Naive thymus-derived CD4-positive, alpha-beta T cell (primary cell): Measurements from ENCODE around the gene DPF1. TPM values are rescaled to one million over a fixed set of nuclear protein-coding genes. Genes with fewer than 3 reads are reported as not detected.

Experiments used
- polyA plus RNA-seq, 2 donors: library from polyadenylated mRNA; unstranded; fragments of 300-500 nt; fragmentation: Illumina TruSeq; gene quantifications; one replicate each; pipeline ENCODE4 v1.2.3, GENCODE V29; 2021
- total RNA-seq, 6 experiments: library from RNA in 5 of 6; stranded (reverse) in 5 of 6; gene quantifications; 1 replicate in 5 of 6; 2 replicates in 1 of 6; pipeline ENCODE4 v1.2.3 and lab custom pipeline; 2021 to 2026

The DPF1 gene
- total and polyA plus RNA-seq, 7 experiments from 2014 or later = 0.46 to 0.51 TPM; not detected in 5

Other genes starting within 250 kb of the DPF1 start
- gene PPP1R14A, start 32.2 kb upstream of the DPF1 start, total RNA-seq = 10 to 100 TPM in 1 of 5 experiments, 1 to 10 TPM in 1, under 1 TPM in 1, not detected in 2; 0.53 to 61.2 (median 2.1) TPM
- not detected for gene PPP1R14A, start 32.2 kb upstream of the DPF1 start, polyA plus RNA-seq
- 10 to 100 TPM; 35.5 to 56.9 (median 38.7) TPM for gene SPINT2, start 40.4 kb upstream of the DPF1 start, total RNA-seq
- 100 to 1,000 TPM; 120 to 139 TPM for gene SPINT2, start 40.4 kb upstream of the DPF1 start, polyA plus RNA-seq
- gene C19orf33, start 80.0 kb upstream of the DPF1 start, total RNA-seq = under 1 TPM in 1 of 5 experiments, not detected in 4; 0.88 TPM
- gene C19orf33, start 80.0 kb upstream of the DPF1 start, polyA plus RNA-seq = 1 to 10 TPM in 1 of 2 donors, not detected in 1; 1.5 TPM
- 10 to 100 TPM; 26.1 to 84.7 (median 38.0) TPM for gene YIF1B, start 91.7 kb upstream of the DPF1 start, total RNA-seq
- 10 to 100 TPM; 45.1 to 47.1 TPM for gene YIF1B, start 91.7 kb upstream of the DPF1 start, polyA plus RNA-seq
- gene KCNK6, start 95.6 kb upstream of the DPF1 start, total RNA-seq = 10 to 100 TPM in 3 of 5 experiments, 1 to 10 TPM in 2; 5.7 to 19.9 (median 10.1) TPM
- gene KCNK6, start 95.6 kb upstream of the DPF1 start, polyA plus RNA-seq = 1 to 10 TPM; 1.8 to 3.7 TPM
- 10 to 100 TPM in 4 of 5 experiments, 1 to 10 TPM in 1; 5.9 to 20.5 (median 18.1) TPM for gene CATSPERG, start 111.6 kb upstream of the DPF1 start, total RNA-seq
- 1 to 10 TPM in 1 of 2 donors, under 1 TPM in 1; 0.94 to 5.2 TPM for gene CATSPERG, start 111.6 kb upstream of the DPF1 start, polyA plus RNA-seq
- gene PSMD8, start 150.3 kb upstream of the DPF1 start, total RNA-seq = 100 to 1,000 TPM in 1 of 5 experiments, 10 to 100 TPM in 4; 68.4 to 181 (median 75.8) TPM
- 100 to 1,000 TPM; 141 to 144 TPM for gene PSMD8, start 150.3 kb upstream of the DPF1 start, polyA plus RNA-seq
- under 1 TPM in 3 of 5 experiments, not detected in 2; 0.29 to 0.60 (median 0.39) TPM for gene GGN, start 163.8 kb upstream of the DPF1 start, total RNA-seq
- not detected for gene GGN, start 163.8 kb upstream of the DPF1 start, polyA plus RNA-seq
- 1 to 10 TPM; 1.6 to 2.9 (median 2.6) TPM for gene SPRED3, start 164.5 kb upstream of the DPF1 start, total RNA-seq
- gene SPRED3, start 164.5 kb upstream of the DPF1 start, polyA plus RNA-seq = under 1 TPM; 0.12 to 0.22 TPM
- 10 to 100 TPM; 33.8 to 56.5 (median 44.7) TPM for gene FAM98C, start 178.9 kb upstream of the DPF1 start, total RNA-seq
- gene FAM98C, start 178.9 kb upstream of the DPF1 start, polyA plus RNA-seq = 10 to 100 TPM; 16.2 to 29.0 TPM
- gene RASGRP4, start 202.0 kb upstream of the DPF1 start, total RNA-seq = 10 to 100 TPM in 1 of 5 experiments, 1 to 10 TPM in 2, under 1 TPM in 2; 0.16 to 32.7 (median 1.3) TPM
- under 1 TPM in 1 of 2 donors, not detected in 1; 0.14 TPM for gene RASGRP4, start 202.0 kb upstream of the DPF1 start, polyA plus RNA-seq
- 1 to 10 TPM in 4 of 5 experiments, under 1 TPM in 1; 0.29 to 2.6 (median 1.7) TPM for gene RYR1, start 209.5 kb upstream of the DPF1 start, total RNA-seq
- not detected for gene RYR1, start 209.5 kb upstream of the DPF1 start, polyA plus RNA-seq